Ishikawa (cell line): ENCODE data around the gene RBKS.

Experiments
- CEBPB ChIP-seq: IDR thresholded peaks from 2 replicates; pipeline ENCODE4 v1.6.1; 2012
- EP300 ChIP-seq: IDR thresholded peaks from 2 replicates; pipeline ENCODE4 v1.6.1; 2012; ENCODE audit warnings: borderline replicate concordance
- RAD21 ChIP-seq: IDR thresholded peaks from 2 replicates; pipeline ENCODE4 v1.6.1; 2012; ENCODE audit warnings: low read depth
- YY1 ChIP-seq: IDR thresholded peaks from 2 replicates; pipeline ENCODE4 v1.6.1; 2012; ENCODE audit warnings: low read depth
- ZBTB7A ChIP-seq: IDR thresholded peaks from 2 replicates; pipeline ENCODE4 v1.6.1; 2012; ENCODE audit warnings: low read depth
- TF ChIP-seq, protein P1 (sequence below): IDR thresholded peaks from 2 replicates; pipeline ENCODE4 v1.6.1; 2012

DNA sequence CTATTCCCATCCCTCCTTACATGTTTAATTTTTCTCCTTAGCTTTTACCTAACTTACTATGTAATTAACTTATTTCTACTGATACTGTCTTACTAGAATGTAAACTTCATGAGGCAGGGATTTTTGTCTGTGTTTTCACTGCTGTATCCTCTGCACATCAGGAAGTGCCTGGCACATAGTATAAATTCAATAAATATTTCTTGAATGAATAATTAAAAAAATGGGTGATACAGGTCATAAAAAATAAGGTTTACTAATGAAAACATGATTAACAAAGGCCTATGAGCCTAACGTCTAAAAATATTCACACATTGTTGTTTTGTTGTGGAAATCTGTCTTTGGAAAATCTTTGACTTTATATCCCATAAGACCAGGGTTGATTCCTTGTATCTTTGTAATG, 4.5 kb downstream of the RBKS start:
- TF ChIP-seq CEBPB (no peak), RAD21 (no peak), YY1 (no peak), EP300 (no peak), ZBTB7A (no peak)
- TF ChIP-seq, protein P1, sequence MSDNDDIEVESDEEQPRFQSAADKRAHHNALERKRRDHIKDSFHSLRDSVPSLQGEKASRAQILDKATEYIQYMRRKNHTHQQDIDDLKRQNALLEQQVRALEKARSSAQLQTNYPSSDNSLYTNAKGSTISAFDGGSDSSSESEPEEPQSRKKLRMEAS = no peak
